ENCODE data around the gene TTR.

DNA sequence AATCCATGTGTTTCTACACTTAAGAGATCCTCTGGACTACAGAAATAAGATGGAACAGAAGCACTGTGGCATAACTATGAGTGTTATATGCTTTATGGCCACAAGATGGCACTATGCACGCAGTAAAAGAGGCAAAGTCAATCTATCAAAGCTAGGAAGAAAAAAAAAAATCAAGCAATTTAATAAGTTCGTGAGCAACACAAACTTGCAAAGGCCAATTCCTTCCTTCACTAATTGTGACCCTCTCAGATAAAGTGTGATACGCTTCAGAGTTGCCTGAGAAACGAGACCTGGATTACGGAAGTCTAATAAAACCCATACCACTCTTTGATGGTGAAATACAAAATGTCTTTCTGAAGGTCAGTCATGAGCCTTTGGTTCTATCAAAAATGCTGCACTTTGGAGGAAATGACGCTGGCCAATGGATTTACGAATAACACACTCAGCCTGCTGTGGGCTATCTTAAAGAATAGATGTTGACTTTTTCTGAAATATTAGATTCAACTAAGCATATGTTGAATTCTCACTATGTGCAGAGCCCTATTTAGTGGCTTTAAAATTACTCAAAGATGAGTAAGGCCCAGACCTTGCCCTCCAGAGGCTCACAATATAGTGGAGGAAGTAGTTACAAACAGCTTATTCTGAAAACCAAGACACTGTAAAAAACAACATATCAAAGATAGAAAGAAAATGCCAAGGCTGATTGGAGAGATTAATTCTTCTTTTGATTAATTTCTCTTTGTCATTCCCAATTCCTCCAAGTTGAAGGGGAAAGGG is 35.5 kb upstream of the TTR start:
- no peak for TF ChIP-seq ZNF44 (CRISPR knock-in tag; IDR thresholded peaks at IDR 0.05)
- TF ChIP-seq FOSL1 (CRISPR knock-in tag; IDR thresholded peaks at IDR 0.05; ENCODE audit: borderline replicate concordance), result no peak
- no peak for TF ChIP-seq ZSCAN29 (CRISPR knock-in tag; conservative IDR thresholded peaks at IDR 0.05)
- TF ChIP-seq ASH2L (IDR thresholded peaks at IDR 0.05; ENCODE audit: insufficient read length, low read depth, low read length), result no peak
- TF ChIP-seq ZSCAN30 (CRISPR knock-in tag; IDR thresholded peaks at IDR 0.05), result no peak
- TF ChIP-seq REL (CRISPR knock-in tag; conservative IDR thresholded peaks at IDR 0.05), result no peak
- no peak for TF ChIP-seq POLR2A (IDR thresholded peaks at IDR 0.05; ENCODE audit: insufficient read depth in 1 of 2, low read depth in 2 of 2, low read length in 2 of 2)

Measured in HepG2 (cell line).